Measurements from ENCODE around the gene ZNF282. TPM values are rescaled to one million over a fixed set of nuclear protein-coding genes. Genes with fewer than 3 reads are reported as not detected.

The ZNF282 gene
- total and polyA plus RNA-seq, 9 of the 15 experiments (the other 6 are each of a cell fraction or from before 2014, with no cell fraction given): 0.76 to 58.6 (median 17.4) TPM

GRCh38 chr7:149147752-149148653 lies 47.3 kb upstream of the ZNF282 start (continued):
- TF ChIP-seq C11orf30 (IDR thresholded peaks at IDR 0.05; ENCODE audit: low read depth): no peak
- no peak for TF ChIP-seq TAF15 (IDR thresholded peaks at IDR 0.05; ENCODE audit: low read depth, low read length)
- TF ChIP-seq MXI1 (IDR thresholded peaks at IDR 0.05; ENCODE audit: low read depth, low read length): peak; percentile 48; the same call in 1 of the 2 replicates
- TF ChIP-seq ZC3H8 (IDR thresholded peaks at IDR 0.05): no peak
- TF ChIP-seq MGA (IDR thresholded peaks at IDR 0.05): peak; percentile 48; the same call in 1 of the 2 replicates
- no peak for TF ChIP-seq OTX1 (CRISPR knock-in tag; IDR thresholded peaks at IDR 0.05)
- TF ChIP-seq ZBTB9 (CRISPR knock-in tag; IDR thresholded peaks at IDR 0.05): peak; percentile 64; the same call in 1 of the 2 replicates
- no peak for TF ChIP-seq ESRRA (IDR thresholded peaks at IDR 0.05; ENCODE audit: borderline replicate concordance, low read depth)
- no peak for TF ChIP-seq ZNF655 (CRISPR knock-in tag; IDR thresholded peaks at IDR 0.05)
- no peak for TF ChIP-seq FOXA1 (IDR thresholded peaks at IDR 0.05; ENCODE audit: borderline replicate concordance)
